Measurements from ENCODE around the gene COPA. TPM values are rescaled to one million over a fixed set of nuclear protein-coding genes. Genes with fewer than 3 reads are reported as not detected.
A peak's percentile ranks its signal among the peaks of the same experiment; 100 is the strongest.

Gene COPA
- total RNA-seq, 1 experiment from 2014 or later = 118 TPM

DNA sequence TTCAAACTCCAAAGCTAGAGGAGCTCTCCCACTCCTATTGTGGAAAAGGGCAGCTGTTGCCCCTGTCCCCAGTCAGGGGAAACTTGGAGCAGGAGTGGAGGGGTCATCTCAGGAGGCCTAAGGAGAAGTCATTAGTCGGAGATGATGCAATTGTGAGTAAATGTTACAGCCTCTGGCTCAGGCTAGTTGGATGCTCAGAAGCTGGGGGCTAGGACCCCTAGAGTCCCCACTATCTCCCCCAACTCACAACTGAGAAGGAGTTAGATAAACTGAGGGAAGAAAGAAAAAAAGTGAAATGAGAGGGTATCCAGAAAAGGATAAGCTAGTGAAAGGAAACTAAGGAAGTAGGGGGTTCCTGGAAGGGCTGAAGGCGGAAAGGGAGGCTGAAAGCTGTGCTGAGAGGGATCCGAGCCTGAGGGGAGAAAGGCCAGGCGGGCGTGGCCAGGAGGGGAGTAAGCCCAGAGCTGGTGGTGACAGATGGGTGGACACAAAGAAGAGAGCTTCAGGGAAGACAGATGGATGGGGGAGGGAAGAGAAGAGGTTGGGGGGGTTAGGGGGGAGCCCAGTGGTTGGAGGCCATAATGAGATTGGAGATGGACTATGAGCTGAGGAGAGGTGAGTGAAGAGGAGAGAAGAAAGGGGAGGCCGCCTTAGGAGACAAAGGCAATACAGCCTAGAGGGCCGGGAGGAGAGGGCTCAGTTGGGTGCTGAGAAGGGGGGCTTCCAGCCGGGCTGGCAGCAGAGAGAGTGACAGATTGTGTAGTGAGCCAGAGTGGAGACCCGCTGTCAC lies 19.3 kb upstream of the COPA start:
- Histone ChIP-seq H3T11ph (ENCODE audit: low read length) (no peak overlapping the region), H3K79me1 (ENCODE audit: insufficient read depth, low read depth, low read length, poor library complexity, severe bottlenecking) (no peaks in the 10 kb centered on the region), H3K4ac (ENCODE audit: low read depth, low read length) (no peak overlapping the region), H4K91ac (ENCODE audit: insufficient read length, low read depth, low read length) (no peak overlapping the region), H2AK5ac (ENCODE audit: insufficient read length, low read length) (no peak overlapping the region), H2AFZ (ENCODE audit: low read length) (no peak overlapping the region), H2BK20ac (ENCODE audit: low read depth, low read length, poor library complexity, severe bottlenecking) (no peak overlapping the region), H3K18ac (ENCODE audit: insufficient read length, low read depth, low read length) (no peak overlapping the region), H4K20me1 (ENCODE audit: control insufficient read depth, insufficient read depth, insufficient read length) (no peaks in the 10 kb centered on the region), H3K23me2 (ENCODE audit: insufficient read length, low read depth, low read length, poor library complexity, severe bottlenecking) (no peaks in the 10 kb centered on the region), H3K79me2 (ENCODE audit: insufficient read depth, low read length) (no peaks in the 10 kb centered on the region), H3K27me3 (ENCODE audit: insufficient read depth, low read length) (no peaks in the 10 kb centered on the region), H3K4me2 (ENCODE audit: insufficient read depth, insufficient read length, low read length) (no peak overlapping the region), H2BK12ac (ENCODE audit: insufficient read length, low read depth, low read length) (no peak overlapping the region), H3K23ac (ENCODE audit: insufficient read length, low read depth, low read length) (no peak overlapping the region), H3K27ac (ENCODE audit: insufficient read length, low read depth, low read length) (no peak overlapping the region), H2BK120ac (ENCODE audit: low read depth, low read length, poor library complexity, severe bottlenecking) (no peak overlapping the region), H3K56ac (ENCODE audit: insufficient read length, low read depth, low read length) (no peak overlapping the region), H4K8ac (replicated peaks; ENCODE audit: insufficient read length, low read depth, low read length) (no peak overlapping the region), H4K5ac (ENCODE audit: insufficient read length, low read depth, low read length) (no peak overlapping the region), H3K4me1 (ENCODE audit: insufficient read depth, low read length) (no peaks in the 10 kb centered on the region; the same call in 1 of the 2 replicates), H3K9me3 (ENCODE audit: control insufficient read depth, low read depth, low read length) (no peaks in the 10 kb centered on the region), H3K14ac (ENCODE audit: insufficient read depth, low read length) (no peak overlapping the region), H2BK5ac (ENCODE audit: insufficient read length, low read length) (no peak overlapping the region), H3K9ac (ENCODE audit: extremely low read depth, insufficient read length, low read length) (no peak overlapping the region), H2BK15ac (ENCODE audit: low read depth, low read length) (no peak overlapping the region)
- no peaks in the 10 kb centered on the region for H3K9me3 Mint-ChIP-seq
- peak overlapping the region in 1 of 2 experiments; percentile 40; a peak in 1 of 5 replicates for H3K4me3 Mint-ChIP-seq
- peaks cover 5 to 34% (median 29%) of the 10 kb centered on the region in 3 experiments; a peak in 6 of 7 replicates for H3K36me3 Mint-ChIP-seq (ENCODE audit: insufficient read depth in 1 of 3, low read depth in 3 of 3)
- DNase-seq = no peak
- no CpG with 5 or more reads among the region's 9 CpGs for WGBS (ENCODE audit: extremely low coverage, insufficient read length, low lambda C conversion rate)
- no peak for TF ChIP-seq CTCF (conservative IDR thresholded peaks at IDR 0.05)
- H3K27ac Mint-ChIP-seq = peak overlapping the region; percentile 87 to 99 (median 95)
- peaks cover under 1% of the 10 kb centered on the region; the same call in 1 of the 2 replicates for H3K27me3 Mint-ChIP-seq (ENCODE audit: low read depth)
- peaks cover 37 to 51% of the 10 kb centered on the region in 2 experiments for H3K4me1 Mint-ChIP-seq

All from H9 (cell line).